Endothelial cell of umbilical vein (primary cell): Measurements from ENCODE around the gene DENND1C. TPM values are rescaled to one million over a fixed set of nuclear protein-coding genes. Genes with fewer than 3 reads are reported as not detected.

Source experiments
- BruUV-seq: library from RNA; stranded (reverse); fragments of 400-500 nt; replicated peaks from 2 replicates; lab custom pipeline; 2021; lab: Mats Ljungman, UMichigan
- CTCF ChIA-PET: fragments of 300-600, 350-600 bp; sonication (Branson Sonifier 250); formaldehyde crosslinking; loops from one replicate; lab custom pipeline; 2021; ENCODE audit warnings: antibody characterized with exemption, inconsistent platforms; lab: Charles Lee
- POLR2A ChIA-PET: fragments of 300-600, 350-600 bp; sonication (Branson Sonifier 250); formaldehyde crosslinking; loops from one replicate; lab custom pipeline; 2021; ENCODE audit warnings: antibody characterized with exemption, inconsistent platforms; lab: Charles Lee
- DNase-seq: peaks from one replicate; pipeline ENCODE4 v3.0.0-alpha.2; 2011; ENCODE audit warnings: low read depth, low spot score
- FAIRE-seq: peaks from 2 replicates; lab custom pipeline; 2011; peaks lifted over from hg19 to GRCh38; lab: Jason Lieb, UNC
- H2AFZ ChIP-seq: 2 replicates; pipeline ENCODE4 v1.6.0; 2012; ENCODE audit warnings: low read depth, low read length, control low read depth, inconsistent platforms
- H3K27ac ChIP-seq: 2 replicates; pipeline ENCODE4 v1.5.1; 2011; ENCODE audit warnings: low read depth, mild to moderate bottlenecking, control low read depth, low read length, moderate library complexity; ENCODE audit not compliant: insufficient read depth
- H3K27me3 ChIP-seq, 2 experiments: 2 replicates each; pipeline versions ENCODE4 v1.6.0 to v1.6.1; 2011; ENCODE audit warnings: low read length in 2 of 2, mixed read lengths in 1 of 2; ENCODE audit not compliant: control insufficient read depth in 2 of 2, insufficient read depth in 2 of 2
- H3K36me3 ChIP-seq, 2 experiments: 2 replicates in 1 of 2; 3 replicates in 1 of 2; pipeline ENCODE4 v1.5.1; 2011; ENCODE audit warnings: low read length in 2 of 2, mild to moderate bottlenecking in 1 of 2, moderate library complexity in 1 of 2; ENCODE audit not compliant: control insufficient read depth in 2 of 2, insufficient read depth in 2 of 2; ENCODE audit errors: extremely low read depth in 1 of 2
- H3K4me1 ChIP-seq: 3 replicates; pipeline ENCODE4 v1.5.1; 2011; ENCODE audit warnings: mild to moderate bottlenecking, low read length; ENCODE audit not compliant: control insufficient read depth, insufficient read depth; ENCODE audit errors: extremely low read depth
- H3K4me2 ChIP-seq: 2 replicates; pipeline ENCODE4 v1.6.1; 2011; ENCODE audit warnings: low read length, control low read depth, mixed read lengths; ENCODE audit not compliant: insufficient read depth
- H3K4me3 ChIP-seq, 3 experiments: fragments of 200-600 bp in 1 of 3; sonication (generic), shearing (Covaris generic) in 1 of 3; replicated peaks in 1 of 3; 2 replicates each; pipeline ENCODE4 v1.5.1; 2011 to 2016; ENCODE audit warnings: control low read depth in 3 of 3, low read length in 3 of 3, mild to moderate bottlenecking in 2 of 3, inconsistent platforms in 1 of 3, low read depth in 1 of 3, moderate library complexity in 1 of 3; ENCODE audit not compliant: insufficient read depth in 1 of 3
- H3K79me2 ChIP-seq: 2 replicates; pipeline ENCODE4 v1.6.0; 2012; ENCODE audit warnings: low read length, inconsistent platforms; ENCODE audit not compliant: control insufficient read depth, insufficient read depth
- H3K9ac ChIP-seq: replicated peaks from 2 replicates; pipeline ENCODE3; 2011; ENCODE audit warnings: low read length, control low read depth; ENCODE audit not compliant: insufficient read depth; ENCODE audit errors: extremely low read depth
- H3K9me1 ChIP-seq: replicated peaks from 3 replicates; pipeline ENCODE4 v1.6.0; 2011; ENCODE audit warnings: mild to moderate bottlenecking, low read length; ENCODE audit not compliant: control insufficient read depth, insufficient read depth; ENCODE audit errors: extremely low read depth
- H3K9me3 ChIP-seq: replicated peaks from 2 replicates; pipeline ENCODE4 v1.5.1; 2012; ENCODE audit warnings: low read length, inconsistent platforms; ENCODE audit not compliant: control insufficient read depth, insufficient read depth
- H4K20me1 ChIP-seq: replicated peaks from 2 replicates; pipeline ENCODE3; 2011; ENCODE audit warnings: mild to moderate bottlenecking, low read length; ENCODE audit not compliant: control insufficient read depth, insufficient read depth; ENCODE audit errors: extremely low read depth
- CTCF ChIP-seq, 2 donors: IDR thresholded peaks; 1 replicate in 1 of 2; 2 replicates in 1 of 2; pipeline ENCODE4 v1.5.1; 2011; ENCODE audit warnings: low read length in 2 of 2, mild to moderate bottlenecking in 2 of 2, moderate library complexity in 2 of 2, control low read depth in 1 of 2, inconsistent platforms in 1 of 2, low read depth in 1 of 2; ENCODE audit not compliant: insufficient read depth in 1 of 2; ENCODE audit errors: extremely low read depth in 1 of 2
- EZH2 ChIP-seq: IDR thresholded peaks from 2 replicates; pipeline ENCODE4 v1.6.1; 2012; ENCODE audit warnings: borderline replicate concordance, low read depth, mild to moderate bottlenecking, moderate library complexity, low read length, inconsistent platforms; ENCODE audit not compliant: severe bottlenecking
- JUN ChIP-seq: IDR thresholded peaks from 2 replicates; pipeline ENCODE4 v1.6.1; 2011; ENCODE audit warnings: borderline replicate concordance, low read depth; ENCODE audit not compliant: insufficient read length, insufficient read depth
- MYC ChIP-seq: IDR thresholded peaks from one replicate; pipeline ENCODE4 v1.6.1; 2011; ENCODE audit warnings: mild to moderate bottlenecking, low read depth, low read length
- POLR2A ChIP-seq: IDR thresholded peaks from 2 replicates; pipeline ENCODE4 v1.6.1; 2012; ENCODE audit warnings: low read depth, mild to moderate bottlenecking, control low read depth, low read length
- POLR2AphosphoS5 ChIP-seq: IDR thresholded peaks from 2 replicates; pipeline ENCODE4 v1.6.1; 2012; ENCODE audit warnings: low read depth, mild to moderate bottlenecking, control low read depth, low read length, moderate library complexity; ENCODE audit not compliant: insufficient read depth
- dilution Hi-C: fragments of 300-500 bp; cut with MboI; formaldehyde crosslinking; loops from one replicate; pipeline ENCODE4 v1.15.0; 2019; ENCODE audit warnings: low sequenced_read_pairs; ENCODE audit not compliant: extremely low pct_ligation_motif_present
- intact Hi-C: fragments of 100-400 bp; cut with micrococcal nuclease; formaldehyde crosslinking; loops from one replicate; pipeline ENCODE4 v1.10.0; 2022
- polyA plus RNA-seq, 4 experiments: library from polyadenylated mRNA; depleted of rRNA in 3 of 4; stranded (reverse) in 3 of 4; unstranded in 1 of 4; fragments of >200 nt; gene quantifications; 2 replicates each; pipeline versions ENCODE4 v1.2.1 to v1.2.3, GENCODE V29; 2011 to 2012; ENCODE audit warnings: missing spikeins in 1 of 4
- total RNA-seq: library from RNA; stranded (reverse); gene quantifications from 2 replicates; pipeline ENCODE4 v1.2.3, GENCODE V29; 2021
- TF ChIP-seq, protein P1 (sequence below): IDR thresholded peaks from 2 replicates; pipeline ENCODE4 v1.6.1; 2011; ENCODE audit not compliant: insufficient read depth, insufficient read length

DENND1C gene
- total and polyA plus RNA-seq, 2 donors (not counting 3 experiments of a cell fraction or from before 2014, with no cell fraction given), result not detected

DNA sequence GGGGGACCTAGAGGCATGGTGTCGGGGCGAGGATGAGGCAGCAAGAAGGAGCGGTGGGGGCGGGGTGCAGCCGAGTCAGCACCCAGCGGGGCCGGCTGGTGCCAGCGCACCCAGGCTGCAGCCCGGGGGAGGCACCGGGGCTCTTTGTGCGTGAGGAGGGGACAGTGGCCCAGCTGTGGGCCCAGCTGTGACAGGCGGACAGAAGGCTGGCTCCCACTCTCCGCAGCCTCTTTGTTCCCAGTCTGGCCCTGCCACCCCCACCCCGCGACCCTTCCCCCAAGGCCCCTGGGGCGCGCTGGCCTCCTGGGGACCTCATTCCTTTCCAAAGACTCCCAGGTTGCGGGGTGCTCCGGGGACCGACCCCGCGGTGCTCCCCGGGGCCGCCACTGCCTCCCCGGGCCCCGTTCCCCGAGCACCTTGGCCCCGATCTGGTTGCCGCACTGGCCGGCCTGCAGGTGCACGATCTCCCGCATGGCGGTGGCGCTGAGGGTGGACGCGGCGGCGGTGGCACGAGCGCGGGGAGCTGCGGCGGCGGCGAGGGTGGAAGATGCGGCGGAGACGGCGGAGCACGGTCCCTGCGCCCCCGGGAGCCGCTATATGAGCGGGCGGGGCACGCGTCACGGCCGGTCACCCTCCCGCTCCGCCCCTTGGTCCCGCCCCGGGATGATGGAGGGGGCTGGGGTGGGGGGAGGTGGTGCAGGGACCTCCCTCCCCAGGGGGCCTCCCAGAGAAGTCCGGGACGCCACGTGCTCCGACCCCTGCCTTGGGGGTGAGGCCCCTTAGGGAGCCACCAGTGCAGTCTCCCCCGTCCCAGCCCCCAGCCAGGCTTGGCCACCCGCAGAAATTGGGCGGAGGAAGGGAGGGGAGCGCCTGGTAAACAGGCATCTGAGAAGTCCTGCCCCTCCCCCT is 20.4 kb upstream of the DENND1C start, which contains the start of gene TUBB4A:
Gene TUBB4A, minus strand, starts transcription at position 570 of the 909 bp plus-strand sequence. Its CDS starts 97 bp downstream, at position 473.
- dilution Hi-C loops (no loop called here), intact Hi-C loops (no loop called here)
- no peak for FAIRE-seq
- no peaks in the 10 kb centered on the region for H3K79me2 ChIP-seq
- H3K9me1 ChIP-seq, result no peaks in the 10 kb centered on the region
- H3K9ac ChIP-seq, result no peak within 1 kb of the TSS
- POLR2A ChIA-PET, result no interaction called here
- no peaks in the 10 kb centered on the region for H3K36me3 ChIP-seq
- H3K4me2 ChIP-seq, result no peak within 1 kb of the TSS
- no TSS peak for BruUV-seq
- no peak within 1 kb of the TSS for H3K4me3 ChIP-seq
- H3K4me1 ChIP-seq, result no peaks in the 10 kb centered on the region
- no peaks in the 10 kb centered on the region for H4K20me1 ChIP-seq
- no peak within 1 kb of the TSS for H2AFZ ChIP-seq
- peaks cover 16 to 24% of the 10 kb centered on the region in 2 experiments for H3K27me3 ChIP-seq
- no peak for DNase-seq
- no peaks in the 10 kb centered on the region for H3K9me3 ChIP-seq
- no peak for TF ChIP-seq JUN
- TF ChIP-seq MYC, result no peak
- TF ChIP-seq EZH2, result peak; percentile 88
- CTCF ChIA-PET, result no interaction called here
- no peak within 1 kb of the TSS for H3K27ac ChIP-seq

GRCh38 chr19:6500837-6501739 is 19.5 kb upstream of the DENND1C start:
- no TSS peak for BruUV-seq
- no peak for FAIRE-seq
- no peaks in the 10 kb centered on the region for H3K9me3 ChIP-seq
- H3K79me2 ChIP-seq, result no peaks in the 10 kb centered on the region
- H3K4me3 ChIP-seq, result no peak overlapping the region
- no peaks in the 10 kb centered on the region for H3K9me1 ChIP-seq
- no peak overlapping the region for H2AFZ ChIP-seq
- ChIA-PET POLR2A (no interaction called here), CTCF (interaction anchor here (0.8 to 1.3 kb wide), 2 partner anchors 15 to 102 kb away, joined by 3 to 4 read pairs; no protein-coding TSS in a partner anchor)
- no peaks in the 10 kb centered on the region for H3K36me3 ChIP-seq
- TF ChIP-seq JUN, result no peak
- TF ChIP-seq MYC, result no peak
- no peak for TF ChIP-seq CTCF (IDR thresholded peaks at IDR 0.05; ENCODE audit: extremely low read depth in 1 of 2, insufficient read depth in 1 of 2, low read depth in 1 of 2, low read length in 2 of 2)
- TF ChIP-seq POLR2AphosphoS5, result no peak
- TF ChIP-seq, protein P1, sequence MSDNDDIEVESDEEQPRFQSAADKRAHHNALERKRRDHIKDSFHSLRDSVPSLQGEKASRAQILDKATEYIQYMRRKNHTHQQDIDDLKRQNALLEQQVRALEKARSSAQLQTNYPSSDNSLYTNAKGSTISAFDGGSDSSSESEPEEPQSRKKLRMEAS, result no peak
- no peak for TF ChIP-seq EZH2
- TF ChIP-seq POLR2A, result no peak
- intact Hi-C loops, result no loop called here
- H3K27me3 ChIP-seq, result peaks cover 16 to 24% of the 10 kb centered on the region in 2 experiments
- no peak overlapping the region for H3K27ac ChIP-seq
- dilution Hi-C loops, result no loop called here
- no peaks in the 10 kb centered on the region for H4K20me1 ChIP-seq
- no peak overlapping the region for H3K9ac ChIP-seq
- H3K4me1 ChIP-seq, result no peaks in the 10 kb centered on the region
- no peak overlapping the region for H3K4me2 ChIP-seq
- DNase-seq, result no peak
